UCSD-AML1 (cell line): ENCODE measurements around the gene NPR1.
"Not testable (repeated sequence)": the region's sequence is repeated elsewhere in the genome, so short reads cannot be mapped to it uniquely, and the experiment has no call there.

Experiments used
- DNase-seq: peaks from one replicate; lab custom pipeline; 2025; ENCODE audit not compliant: unreplicated experiment; lab: John Stamatoyannopoulos, UW

Gene NPR1

DNA sequence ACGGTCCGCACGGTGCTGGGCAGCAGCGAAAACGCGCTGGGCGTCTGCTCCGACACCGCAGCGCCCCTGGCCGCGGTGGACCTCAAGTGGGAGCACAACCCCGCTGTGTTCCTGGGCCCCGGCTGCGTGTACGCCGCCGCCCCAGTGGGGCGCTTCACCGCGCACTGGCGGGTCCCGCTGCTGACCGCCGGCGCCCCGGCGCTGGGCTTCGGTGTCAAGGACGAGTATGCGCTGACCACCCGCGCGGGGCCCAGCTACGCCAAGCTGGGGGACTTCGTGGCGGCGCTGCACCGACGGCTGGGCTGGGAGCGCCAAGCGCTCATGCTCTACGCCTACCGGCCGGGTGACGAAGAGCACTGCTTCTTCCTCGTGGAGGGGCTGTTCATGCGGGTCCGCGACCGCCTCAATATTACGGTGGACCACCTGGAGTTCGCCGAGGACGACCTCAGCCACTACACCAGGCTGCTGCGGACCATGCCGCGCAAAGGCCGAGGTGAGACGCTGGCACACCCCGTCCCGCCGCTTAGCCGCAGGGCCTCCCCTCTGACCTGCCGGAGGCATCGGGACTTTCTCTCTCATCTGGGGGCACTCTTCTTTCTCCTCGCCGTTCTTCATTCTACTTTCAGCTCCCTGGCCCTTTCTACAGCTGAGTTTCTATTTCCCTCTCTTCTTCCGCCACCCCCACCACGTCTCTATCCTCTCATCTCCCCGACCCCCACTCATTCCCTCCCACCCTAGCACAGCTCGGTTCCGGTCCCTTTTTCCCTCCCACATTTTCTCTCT, 1.0 kb downstream of the NPR1 start:
- DNase-seq = no peak

DNA sequence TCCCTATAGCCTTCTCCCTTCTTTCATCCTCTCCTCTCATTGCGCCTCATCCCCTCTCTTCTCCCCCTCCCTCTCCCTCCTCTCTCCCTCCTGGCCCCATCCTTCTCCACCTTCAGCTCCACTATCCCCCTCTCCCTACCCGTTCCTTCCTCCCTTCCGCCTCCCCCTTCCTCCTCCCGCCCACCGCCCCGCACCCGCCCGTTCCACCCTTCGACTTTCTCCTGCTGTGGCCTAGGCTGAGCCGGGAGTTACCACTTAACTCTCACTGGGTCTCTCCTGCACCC, 1.6 kb downstream of the NPR1 start:
- no peak for DNase-seq

DNA sequence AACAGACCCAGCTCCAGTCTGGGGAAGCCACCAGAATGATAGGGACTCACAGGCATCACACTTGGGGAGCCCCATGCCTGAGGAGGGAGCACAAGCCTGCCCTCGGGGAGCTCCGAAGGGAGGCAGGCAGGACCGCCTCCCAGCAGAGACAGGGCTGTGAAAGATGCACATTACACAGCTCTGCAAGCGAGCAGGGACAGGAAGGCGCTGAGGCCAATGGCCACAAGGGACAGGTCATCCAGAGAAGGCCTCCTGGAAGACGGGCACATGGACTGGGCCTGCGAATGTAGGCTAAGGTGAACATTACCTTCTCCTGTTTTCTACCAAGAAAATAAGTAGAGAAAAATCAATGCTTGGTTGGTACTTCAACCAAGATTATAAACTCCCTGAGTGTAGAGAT, 4.2 kb downstream of the NPR1 start:
- DNase-seq = no peak

DNA sequence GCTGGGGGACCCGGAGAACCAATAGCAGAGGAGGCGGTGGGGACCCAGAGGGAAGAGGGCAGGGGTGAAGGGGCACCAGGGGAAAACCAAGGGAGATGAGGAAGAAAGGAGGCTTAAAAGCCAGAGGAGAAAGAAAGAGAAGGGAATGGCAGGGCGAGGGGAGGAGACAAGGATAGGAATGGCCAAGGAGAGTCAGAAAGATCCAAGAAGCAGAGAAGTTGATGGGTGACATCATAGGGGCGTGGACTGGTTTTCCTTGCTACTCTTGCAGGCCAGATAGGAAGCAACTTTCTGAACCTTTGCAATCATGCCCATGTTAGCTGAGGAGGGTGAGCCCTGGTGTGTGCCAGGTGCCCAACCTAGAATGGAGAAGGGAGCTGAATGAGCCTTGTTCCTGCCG, 5.4 kb downstream of the NPR1 start:
- no peak for DNase-seq

DNA sequence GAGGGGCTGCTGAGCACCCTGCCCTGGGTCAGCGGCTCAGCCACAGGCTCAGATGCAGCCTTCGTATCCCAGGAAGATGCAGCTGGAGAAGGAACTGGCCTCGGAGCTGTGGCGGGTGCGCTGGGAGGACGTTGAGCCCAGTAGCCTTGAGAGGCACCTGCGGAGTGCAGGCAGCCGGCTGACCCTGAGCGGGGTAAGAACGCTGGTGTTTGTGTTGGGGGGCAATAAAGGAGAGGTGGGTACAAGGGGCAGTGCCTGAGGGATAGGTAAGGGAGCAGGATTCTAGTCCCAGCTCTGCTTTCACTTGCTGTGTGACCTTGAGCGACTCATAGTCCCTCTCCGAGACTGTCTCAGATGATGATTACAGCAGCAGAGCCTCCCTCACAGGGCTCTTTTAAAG, 6.4 kb downstream of the NPR1 start:
- no peak for DNase-seq

DNA sequence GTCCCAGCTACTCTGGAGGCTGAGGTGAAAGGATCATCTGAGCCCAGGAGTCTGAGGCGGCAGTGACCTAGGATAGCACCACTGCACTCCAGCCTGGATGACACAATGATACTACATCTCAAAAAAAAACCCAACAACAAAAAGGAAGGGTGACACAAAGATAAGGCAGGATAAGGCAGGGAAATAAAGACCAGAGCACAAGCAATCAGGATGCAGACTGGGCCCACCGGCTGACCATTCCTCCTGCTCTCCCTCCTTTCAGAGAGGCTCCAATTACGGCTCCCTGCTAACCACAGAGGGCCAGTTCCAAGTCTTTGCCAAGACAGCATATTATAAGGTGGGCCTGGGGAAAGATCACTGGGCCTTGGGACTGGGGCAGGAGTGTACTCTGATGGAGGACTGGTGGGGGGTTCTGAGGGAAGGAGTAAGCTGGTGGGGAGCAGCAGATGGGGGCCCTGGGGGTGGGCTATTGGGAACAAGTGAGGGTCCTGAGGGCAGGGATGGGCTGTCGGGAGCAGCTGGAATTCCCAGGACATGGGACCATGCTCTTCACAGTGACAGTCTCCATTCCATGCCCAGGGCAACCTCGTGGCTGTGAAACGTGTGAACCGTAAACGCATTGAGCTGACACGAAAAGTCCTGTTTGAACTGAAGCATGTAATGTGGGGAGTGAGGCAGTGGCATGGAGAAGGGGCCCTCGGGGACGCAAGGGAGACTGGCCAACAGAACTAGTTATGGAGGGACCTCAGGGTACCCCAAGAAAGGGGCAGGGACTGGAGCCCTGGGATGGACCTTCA, 7.3 kb downstream of the NPR1 start:
- no peak for DNase-seq

DNA sequence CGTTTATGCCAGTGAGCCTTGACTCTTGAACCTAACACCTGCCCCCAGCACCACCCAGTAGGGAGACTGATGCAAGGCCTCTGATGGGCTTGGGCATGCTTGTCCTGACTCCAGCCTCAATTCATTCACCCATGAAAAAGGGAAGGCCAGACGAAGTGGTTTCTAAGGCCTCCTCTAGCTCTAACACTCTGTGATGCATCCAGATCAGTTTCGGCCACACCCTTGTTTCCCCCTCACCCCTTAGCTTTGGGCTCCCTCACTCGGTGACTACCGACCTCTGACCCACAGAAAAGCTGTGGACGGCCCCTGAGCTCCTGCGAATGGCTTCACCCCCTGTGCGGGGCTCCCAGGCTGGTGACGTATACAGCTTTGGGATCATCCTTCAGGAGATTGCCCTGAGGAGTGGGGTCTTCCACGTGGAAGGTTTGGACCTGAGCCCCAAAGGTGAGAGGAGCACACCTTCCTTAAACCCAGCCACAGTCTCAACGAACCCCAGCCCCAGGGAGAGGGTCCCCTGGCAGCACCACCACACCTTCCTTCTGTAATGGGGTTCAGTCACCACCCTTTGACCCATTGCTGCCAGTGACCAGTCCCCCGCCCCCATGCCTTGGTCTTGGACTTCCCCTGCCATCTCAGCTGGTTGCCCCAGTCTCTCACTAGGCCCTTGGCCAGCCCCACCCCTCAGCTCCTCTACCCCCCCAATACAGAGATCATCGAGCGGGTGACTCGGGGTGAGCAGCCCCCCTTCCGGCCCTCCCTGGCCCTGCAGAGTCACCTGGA, 9.0 kb downstream of the NPR1 start:
- DNase-seq = no peak

DNA sequence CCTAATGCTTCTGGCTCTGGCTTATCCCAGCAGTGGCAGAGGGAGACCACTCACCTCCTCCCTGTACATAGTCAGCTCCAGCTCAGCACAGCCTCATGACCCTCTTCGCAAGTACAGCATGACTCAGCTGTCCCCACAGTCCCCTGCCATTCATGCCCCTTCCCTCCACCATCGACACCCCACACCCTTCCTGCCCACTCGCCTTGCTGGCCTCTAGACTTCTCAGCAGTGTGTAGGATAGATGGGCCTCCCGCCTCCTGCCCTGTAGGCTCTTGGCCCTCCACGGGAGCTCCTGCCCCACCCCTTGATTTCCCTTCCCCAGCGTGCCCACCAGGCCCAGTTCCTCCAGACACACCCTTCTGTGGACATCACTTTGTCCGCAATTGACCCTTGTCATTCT, 9.8 kb downstream of the NPR1 start:
- DNase-seq = no peak

DNA sequence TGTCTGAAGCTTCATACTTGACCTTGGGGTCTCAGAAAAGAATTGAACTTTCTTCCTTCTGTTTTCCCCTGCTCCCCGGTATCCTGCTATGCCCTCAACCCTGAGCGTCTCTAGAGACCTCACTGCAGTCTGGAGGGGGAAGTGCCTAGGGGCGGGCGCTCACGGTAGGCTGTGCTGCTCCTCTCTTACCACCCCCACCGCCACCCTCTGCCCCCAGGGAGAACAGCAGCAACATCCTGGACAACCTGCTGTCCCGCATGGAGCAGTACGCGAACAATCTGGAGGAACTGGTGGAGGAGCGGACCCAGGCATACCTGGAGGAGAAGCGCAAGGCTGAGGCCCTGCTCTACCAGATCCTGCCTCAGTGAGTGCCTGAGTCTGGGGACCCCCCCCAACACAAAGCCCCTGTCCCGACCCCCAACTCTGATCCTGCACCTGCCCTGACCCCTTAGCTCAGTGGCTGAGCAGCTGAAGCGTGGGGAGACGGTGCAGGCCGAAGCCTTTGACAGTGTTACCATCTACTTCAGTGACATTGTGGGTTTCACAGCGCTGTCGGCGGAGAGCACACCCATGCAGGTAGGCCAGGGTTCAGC, 10.3 kb downstream of the NPR1 start:
- no peak for DNase-seq

DNA sequence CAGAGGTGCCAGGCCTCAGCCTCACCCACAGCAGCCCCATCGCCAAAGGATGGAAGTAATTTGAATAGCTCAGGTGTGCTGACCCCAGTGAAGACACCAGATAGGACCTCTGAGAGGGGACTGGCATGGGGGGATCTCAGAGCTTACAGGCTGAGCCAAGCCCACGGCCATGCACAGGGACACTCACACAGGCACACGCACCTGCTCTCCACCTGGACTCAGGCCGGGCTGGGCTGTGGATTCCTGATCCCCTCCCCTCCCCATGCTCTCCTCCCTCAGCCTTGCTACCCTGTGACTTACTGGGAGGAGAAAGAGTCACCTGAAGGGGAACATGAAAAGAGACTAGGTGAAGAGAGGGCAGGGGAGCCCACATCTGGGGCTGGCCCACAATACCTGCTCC, 15.0 kb downstream of the NPR1 start:
- no peak for DNase-seq

DNA sequence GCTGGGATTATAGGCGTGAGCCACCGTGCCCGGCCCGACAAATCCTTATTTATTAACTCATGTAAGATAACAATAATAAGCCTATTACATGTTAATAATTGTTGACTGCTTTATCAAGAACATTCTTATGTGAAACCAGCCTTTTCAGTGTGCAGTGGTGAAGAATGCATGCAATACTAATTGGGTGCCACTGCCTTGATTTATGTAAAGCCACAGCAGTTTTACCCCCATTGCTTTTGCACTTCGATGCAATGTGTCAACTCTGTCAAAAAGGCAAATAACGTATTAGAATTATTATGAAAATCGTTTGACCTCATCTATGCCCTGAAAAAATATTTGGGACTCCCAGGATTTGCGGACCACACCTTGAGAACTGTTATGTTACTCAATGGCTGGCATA, 18.3 kb downstream of the NPR1 start:
- DNase-seq = no peak

DNA sequence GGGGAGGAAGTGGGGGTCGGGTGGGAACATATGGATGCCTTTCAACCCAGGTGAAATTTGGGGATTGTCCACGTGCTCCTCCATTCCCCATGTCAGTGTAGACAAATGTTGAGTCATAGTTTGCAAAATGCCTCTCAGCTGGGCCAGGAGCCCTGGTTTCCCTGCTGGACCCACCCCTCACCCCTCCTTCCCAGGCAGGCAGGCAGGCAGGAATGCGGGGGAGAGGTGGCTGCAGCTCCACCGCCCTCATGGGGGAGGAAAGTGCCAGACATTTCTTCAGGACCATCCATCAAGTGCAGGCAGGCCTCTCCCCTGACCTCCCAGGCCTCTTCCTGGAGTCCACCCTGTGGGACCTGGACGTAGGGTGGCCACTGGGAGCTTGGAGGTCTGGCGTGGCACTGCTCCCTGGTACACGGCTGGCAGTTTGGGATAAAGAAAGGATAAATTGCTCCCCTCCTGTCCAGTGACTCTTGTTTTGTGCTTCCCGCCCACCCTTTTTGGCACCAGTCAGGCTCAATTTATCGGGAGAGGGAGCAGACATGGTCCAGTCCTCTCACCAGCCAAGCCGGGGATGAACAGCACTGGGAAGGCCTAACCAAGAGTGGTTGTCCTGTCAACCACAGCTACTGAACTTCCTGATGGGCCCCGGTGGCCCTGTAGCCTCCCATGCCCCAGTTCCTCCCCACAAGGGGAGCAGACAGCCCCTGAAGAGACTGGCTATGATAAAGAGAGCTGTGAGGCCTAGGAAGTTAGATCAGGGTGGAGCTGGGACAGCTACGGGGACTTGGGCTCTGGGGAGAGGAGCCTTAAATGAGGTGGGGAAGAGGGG, 18.9 kb downstream of the NPR1 start:
- DNase-seq = peak; percentile 30

DNA sequence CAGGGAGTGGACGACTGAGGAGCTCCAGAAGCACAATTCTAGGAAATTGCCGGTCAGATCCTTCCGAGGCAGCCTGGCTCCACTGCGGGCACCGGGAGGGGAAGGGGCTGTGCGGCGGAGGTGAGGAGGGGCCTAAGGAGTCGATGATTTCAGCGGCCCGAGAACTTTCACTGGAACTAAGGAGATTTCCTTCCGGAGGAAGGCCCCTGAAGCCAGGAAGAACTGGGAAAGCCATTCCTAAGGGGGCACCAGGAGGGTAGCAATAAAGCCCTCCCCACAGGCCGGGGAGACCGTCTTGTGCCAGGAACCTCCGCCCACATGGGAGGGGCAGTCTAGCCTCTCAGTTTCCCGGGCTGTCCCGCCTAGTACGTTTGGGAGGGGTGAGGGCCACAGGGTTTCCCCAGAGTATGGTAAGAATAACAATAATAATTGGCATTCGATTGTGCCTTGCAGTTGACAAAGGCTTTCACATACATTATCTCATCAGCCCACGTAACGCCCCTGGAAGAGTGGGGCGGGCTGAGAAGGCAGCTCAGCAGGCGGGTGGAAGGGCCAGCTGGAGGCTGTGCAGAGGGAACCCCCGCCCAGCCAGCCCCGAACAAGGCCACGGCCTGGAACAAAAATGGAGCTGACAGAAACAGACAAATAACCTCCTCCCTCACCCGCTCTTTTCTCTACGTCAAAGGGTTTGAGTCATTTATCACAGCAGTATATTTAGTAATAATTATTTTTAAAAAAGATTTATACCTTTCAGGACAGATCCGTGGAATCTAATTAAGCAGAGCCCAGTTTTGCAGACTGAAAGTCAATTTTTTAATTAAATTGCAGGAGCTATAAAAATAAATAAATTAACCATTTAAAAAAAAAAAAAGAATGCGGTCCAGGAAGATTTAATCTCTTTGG, 19.8 kb downstream of the NPR1 start:
- no peak for DNase-seq

DNA sequence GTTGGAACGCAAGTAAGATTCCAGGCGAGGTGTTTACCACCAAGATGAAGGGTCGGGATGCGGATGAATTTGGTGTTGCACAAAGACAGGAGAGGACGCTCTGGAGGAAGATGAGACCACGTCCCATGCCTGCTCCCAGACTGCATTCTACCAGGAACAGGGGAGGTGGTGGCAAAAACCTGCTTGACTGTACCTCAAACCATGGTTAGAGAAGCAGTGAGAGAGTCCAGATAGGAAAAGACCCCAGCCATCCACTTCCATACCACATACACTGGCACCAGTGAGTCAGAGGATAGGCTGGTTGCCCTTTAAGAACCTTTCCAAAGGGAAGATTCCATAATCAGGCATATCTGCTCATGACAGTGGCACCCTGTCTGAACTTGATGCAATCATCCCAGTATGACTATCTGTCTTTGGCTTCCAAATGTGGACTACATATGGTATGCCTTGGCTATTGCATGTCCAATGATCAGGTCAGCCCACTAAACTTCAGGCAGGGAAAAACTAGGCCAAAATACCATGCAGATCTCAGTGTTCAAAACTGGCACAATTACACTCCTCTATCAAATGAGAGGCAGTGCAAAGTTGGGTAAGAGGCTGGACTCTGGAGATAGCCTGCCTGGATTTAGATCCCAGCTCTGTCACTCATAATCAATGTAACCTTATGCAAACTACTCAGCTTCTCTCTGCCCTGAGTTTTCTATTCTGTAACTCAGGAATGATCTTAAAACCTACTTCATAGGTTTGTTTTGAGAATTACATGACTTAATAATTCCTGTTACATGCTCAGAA, 20.6 kb downstream of the NPR1 start:
- DNase-seq = no peak

DNA sequence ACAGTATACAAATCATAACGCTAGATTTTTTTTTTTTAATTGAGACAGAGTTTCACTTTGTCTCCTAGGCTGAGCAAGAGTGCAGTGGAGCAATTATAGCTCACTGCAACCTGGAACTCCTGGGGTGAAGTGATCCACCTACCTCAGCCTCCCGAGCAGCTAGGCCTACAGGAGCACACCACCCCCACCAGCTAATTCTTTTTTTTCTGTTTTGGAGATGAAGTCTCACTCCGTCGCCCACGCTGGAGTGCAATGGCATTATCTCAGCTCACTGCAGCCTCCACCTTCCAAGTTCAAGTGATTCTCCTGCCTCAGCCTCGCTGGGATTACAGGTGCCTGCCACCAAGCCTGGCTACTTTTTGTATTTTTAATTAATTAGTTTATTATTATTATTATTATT, 21.3 kb downstream of the NPR1 start:
- no peak for DNase-seq

DNA sequence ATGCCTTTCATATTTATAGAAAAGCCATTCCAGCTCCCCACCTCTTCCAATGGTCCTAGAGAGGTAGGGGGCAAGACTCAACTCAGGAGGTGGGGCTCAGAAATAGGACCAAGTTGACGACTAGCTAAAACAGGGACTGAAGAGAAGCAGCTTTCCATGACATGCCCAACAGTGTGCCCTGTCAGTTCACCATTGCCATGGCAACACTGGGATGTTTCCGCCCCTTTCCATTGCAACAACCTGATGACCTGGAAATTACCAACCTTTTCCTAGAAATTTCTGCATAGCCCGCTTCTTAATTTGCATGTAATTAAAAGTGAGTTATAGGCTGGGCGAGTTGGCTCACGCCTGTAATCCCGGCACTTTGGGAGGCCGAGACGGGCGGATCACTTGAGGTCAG, 27.0 kb downstream of the NPR1 start:
- DNase-seq = no peak

DNA sequence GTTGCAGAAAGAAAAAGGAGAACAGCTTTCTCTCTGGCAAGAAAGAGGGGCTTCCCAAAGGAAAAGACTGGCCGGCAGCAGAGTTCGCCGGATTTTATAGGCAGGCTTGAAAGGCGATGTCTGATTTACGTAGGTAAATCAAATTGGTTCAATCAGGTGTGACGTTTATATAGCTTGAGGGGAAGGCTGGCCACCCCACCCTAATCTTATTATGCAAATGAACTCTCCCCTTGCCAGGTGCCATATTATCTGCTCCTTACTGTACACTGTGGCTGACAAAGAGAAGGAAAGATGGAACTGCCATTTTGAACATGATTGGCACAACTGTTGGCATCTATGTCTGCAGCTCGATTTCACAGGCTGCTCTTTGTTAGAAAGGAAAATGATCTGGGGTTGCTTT, 32.5 kb downstream of the NPR1 start:
- no peak for DNase-seq

DNA sequence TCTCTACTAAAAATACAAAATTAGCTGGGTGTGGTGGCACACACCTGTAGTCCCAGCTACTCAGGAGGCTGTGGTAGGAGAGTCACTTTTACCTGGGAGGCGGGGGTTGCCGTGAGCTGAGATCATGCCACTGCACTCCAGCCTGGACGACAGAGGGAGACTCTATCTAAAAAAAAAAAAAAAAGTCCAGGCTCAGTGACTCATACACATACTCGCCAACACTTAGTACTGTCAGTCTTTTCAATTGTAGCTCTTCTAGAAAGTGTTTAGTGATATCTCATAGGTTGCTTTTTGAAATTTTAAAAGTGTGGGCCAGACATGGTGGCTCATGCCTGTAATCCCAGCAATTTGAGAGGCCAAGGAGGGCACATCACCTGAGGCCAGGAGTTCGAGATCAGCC, 37.7 kb downstream of the NPR1 start:
- DNase-seq = not testable (repeated sequence)

DNA sequence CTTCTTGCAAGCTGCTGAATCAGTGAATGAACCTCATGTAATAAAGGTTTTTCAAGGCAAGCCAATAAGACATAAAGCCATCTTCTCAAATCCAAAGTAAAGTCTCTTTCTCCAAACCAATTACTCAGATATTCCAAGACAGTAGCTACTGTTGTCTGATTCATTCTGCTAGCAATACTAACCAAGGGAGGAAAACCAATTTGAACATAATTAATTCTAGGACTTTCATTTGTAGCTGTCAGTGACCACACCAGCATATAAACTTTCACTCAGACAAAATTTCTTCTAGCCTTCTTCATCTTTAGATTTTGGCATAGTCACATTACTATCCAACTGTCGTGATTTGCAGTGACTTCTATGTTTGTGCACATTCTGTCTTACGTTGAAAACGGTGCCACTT, 38.8 kb downstream of the NPR1 start:
- no peak for DNase-seq
